ENCODE measurements around the gene FMNL2.
"Not testable (repeated sequence)": the region's sequence is repeated elsewhere in the genome, so short reads cannot be mapped to it uniquely, and the experiment has no call there.

The FMNL2 gene

GRCh38 chr2:152467677-152468410, 132.9 kb downstream of the FMNL2 start:
- Histone ChIP-seq H3K9me3 (ENCODE audit: control insufficient read depth, low read depth, low read length) (no peaks in the 10 kb centered on the region), H3K27ac (ENCODE audit: low read length) (no peak overlapping the region), H3K4me1 (ENCODE audit: control insufficient read depth, low read depth, low read length) (peaks cover 56% of the 10 kb centered on the region), H3K9ac (ENCODE audit: low read length) (no peak overlapping the region), H3K4me3 (ENCODE audit: low read length) (no peak overlapping the region), H3K36me3 (ENCODE audit: control insufficient read depth, low read depth, low read length) (no peaks in the 10 kb centered on the region), H3K27me3 (ENCODE audit: control insufficient read depth, insufficient read depth, low read length) (no peaks in the 10 kb centered on the region)

- Histone ChIP-seq H3K9ac (ENCODE audit: low read length) (no peak overlapping the region), H3K27me3 (ENCODE audit: control insufficient read depth, insufficient read depth, low read length) (no peaks in the 10 kb centered on the region), H3K9me3 (ENCODE audit: control insufficient read depth, low read depth, low read length) (no peaks in the 10 kb centered on the region), H3K27ac (ENCODE audit: low read length) (no peak overlapping the region), H3K36me3 (ENCODE audit: control insufficient read depth, low read depth, low read length) (no peaks in the 10 kb centered on the region), H3K4me1 (ENCODE audit: control insufficient read depth, low read depth, low read length) (peaks cover 56% of the 10 kb centered on the region), H3K4me3 (ENCODE audit: low read length) (no peak overlapping the region)
Measured at GRCh38 chr2:152468899-152469692, 134.1 kb downstream of the FMNL2 start.

- H3K9ac ChIP-seq (ENCODE audit: low read length): no peak overlapping the region
- H3K9me3 ChIP-seq (ENCODE audit: control insufficient read depth, low read depth, low read length): no peaks in the 10 kb centered on the region
- no peaks in the 10 kb centered on the region for H3K27me3 ChIP-seq (ENCODE audit: control insufficient read depth, insufficient read depth, low read length)
- H3K4me3 ChIP-seq (ENCODE audit: low read length): no peak overlapping the region
- H3K4me1 ChIP-seq (ENCODE audit: control insufficient read depth, low read depth, low read length): peaks cover 44% of the 10 kb centered on the region
- H3K36me3 ChIP-seq (ENCODE audit: control insufficient read depth, low read depth, low read length): no peaks in the 10 kb centered on the region
- H3K27ac ChIP-seq (ENCODE audit: low read length): no peak overlapping the region
Measured at GRCh38 chr2:152470861-152471854, 136.2 kb downstream of the FMNL2 start.

GRCh38 chr2:152472481-152472887, 137.5 kb downstream of the FMNL2 start:
- Histone ChIP-seq H3K27ac (ENCODE audit: low read length) (no peak overlapping the region), H3K4me1 (ENCODE audit: control insufficient read depth, low read depth, low read length) (peaks cover 37% of the 10 kb centered on the region), H3K27me3 (ENCODE audit: control insufficient read depth, insufficient read depth, low read length) (no peaks in the 10 kb centered on the region), H3K9me3 (ENCODE audit: control insufficient read depth, low read depth, low read length) (no peaks in the 10 kb centered on the region), H3K4me3 (ENCODE audit: low read length) (no peak overlapping the region), H3K36me3 (ENCODE audit: control insufficient read depth, low read depth, low read length) (no peaks in the 10 kb centered on the region), H3K9ac (ENCODE audit: low read length) (no peak overlapping the region)

- no peak overlapping the region for H3K9ac ChIP-seq (ENCODE audit: low read length)
- H3K4me1 ChIP-seq (ENCODE audit: control insufficient read depth, low read depth, low read length): peaks cover 30% of the 10 kb centered on the region
- H3K27me3 ChIP-seq (ENCODE audit: control insufficient read depth, insufficient read depth, low read length): no peaks in the 10 kb centered on the region
- no peaks in the 10 kb centered on the region for H3K36me3 ChIP-seq (ENCODE audit: control insufficient read depth, low read depth, low read length)
- H3K4me3 ChIP-seq (ENCODE audit: low read length): no peak overlapping the region
- H3K9me3 ChIP-seq (ENCODE audit: control insufficient read depth, low read depth, low read length): no peaks in the 10 kb centered on the region
- no peak overlapping the region for H3K27ac ChIP-seq (ENCODE audit: low read length)
Measured at GRCh38 chr2:152473151-152473857, 138.3 kb downstream of the FMNL2 start.

- H3K4me3 ChIP-seq (ENCODE audit: low read length); H3K36me3 ChIP-seq (ENCODE audit: control insufficient read depth, low read depth, low read length); H3K27ac ChIP-seq (ENCODE audit: low read length); H3K27me3 ChIP-seq (ENCODE audit: control insufficient read depth, insufficient read depth, low read length); H3K9ac ChIP-seq (ENCODE audit: low read length); H3K9me3 ChIP-seq (ENCODE audit: control insufficient read depth, low read depth, low read length): not testable (repeated sequence)
- H3K4me1 ChIP-seq (ENCODE audit: control insufficient read depth, low read depth, low read length): peaks cover 19% of the 10 kb centered on the region
Measured at GRCh38 chr2:152474523-152474922, 139.5 kb downstream of the FMNL2 start.

GRCh38 chr2:152475982-152476381, 141.0 kb downstream of the FMNL2 start:
- H3K36me3 ChIP-seq (ENCODE audit: control insufficient read depth, low read depth, low read length): no peaks in the 10 kb centered on the region
- H3K27me3 ChIP-seq (ENCODE audit: control insufficient read depth, insufficient read depth, low read length): no peaks in the 10 kb centered on the region
- peaks cover 11% of the 10 kb centered on the region for H3K4me1 ChIP-seq (ENCODE audit: control insufficient read depth, low read depth, low read length)
- H3K9me3 ChIP-seq (ENCODE audit: control insufficient read depth, low read depth, low read length): no peaks in the 10 kb centered on the region
- no peak overlapping the region for H3K9ac ChIP-seq (ENCODE audit: low read length)
- no peak overlapping the region for H3K4me3 ChIP-seq (ENCODE audit: low read length)
- no peak overlapping the region for H3K27ac ChIP-seq (ENCODE audit: low read length)

- Histone ChIP-seq H3K36me3 (ENCODE audit: control insufficient read depth, low read depth, low read length) (no peaks in the 10 kb centered on the region), H3K27me3 (ENCODE audit: control insufficient read depth, insufficient read depth, low read length) (no peaks in the 10 kb centered on the region), H3K4me1 (ENCODE audit: control insufficient read depth, low read depth, low read length) (peaks cover 3% of the 10 kb centered on the region), H3K9ac (ENCODE audit: low read length) (no peak overlapping the region), H3K4me3 (ENCODE audit: low read length) (no peak overlapping the region), H3K27ac (ENCODE audit: low read length) (no peak overlapping the region), H3K9me3 (ENCODE audit: control insufficient read depth, low read depth, low read length) (no peaks in the 10 kb centered on the region)
Measured at GRCh38 chr2:152477347-152478092, 142.5 kb downstream of the FMNL2 start.

GRCh38 chr2:152479282-152479681, 144.3 kb downstream of the FMNL2 start:
- Histone ChIP-seq H3K4me1 (ENCODE audit: control insufficient read depth, low read depth, low read length) (peaks cover 3% of the 10 kb centered on the region), H3K36me3 (ENCODE audit: control insufficient read depth, low read depth, low read length) (no peaks in the 10 kb centered on the region), H3K4me3 (ENCODE audit: low read length) (no peak overlapping the region), H3K27ac (ENCODE audit: low read length) (no peak overlapping the region), H3K9me3 (ENCODE audit: control insufficient read depth, low read depth, low read length) (no peaks in the 10 kb centered on the region), H3K27me3 (ENCODE audit: control insufficient read depth, insufficient read depth, low read length) (no peaks in the 10 kb centered on the region), H3K9ac (ENCODE audit: low read length) (no peak overlapping the region)

- no peak overlapping the region for H3K9ac ChIP-seq (ENCODE audit: low read length)
- no peaks in the 10 kb centered on the region for H3K9me3 ChIP-seq (ENCODE audit: control insufficient read depth, low read depth, low read length)
- no peaks in the 10 kb centered on the region for H3K27me3 ChIP-seq (ENCODE audit: control insufficient read depth, insufficient read depth, low read length)
- no peak overlapping the region for H3K4me3 ChIP-seq (ENCODE audit: low read length)
- H3K4me1 ChIP-seq (ENCODE audit: control insufficient read depth, low read depth, low read length): peaks cover 6% of the 10 kb centered on the region
- H3K36me3 ChIP-seq (ENCODE audit: control insufficient read depth, low read depth, low read length): no peaks in the 10 kb centered on the region
- H3K27ac ChIP-seq (ENCODE audit: low read length): no peak overlapping the region
Measured at GRCh38 chr2:152480821-152481399, 145.9 kb downstream of the FMNL2 start.

Measured in iPS-18a (cell line).